OCI-LY3 (cell line): Measurements from ENCODE around the gene CABP4.

Source experiments
- EZH2phosphoT487 ChIP-seq: fragments of 200-600 bp; shearing (Covaris generic); IDR thresholded peaks from 2 replicates; pipeline ENCODE4 v1.6.1; 2018; ENCODE audit warnings: antibody characterized with exemption, mixed run types, low read depth
- TF ChIP-seq, protein P1 (sequence below): fragments of 200-600, 300-600 bp; sonication (generic); IDR thresholded peaks from 2 replicates; pipeline ENCODE4 v1.5.1; 2014; ENCODE audit warnings: antibody characterized with exemption, low read length, low read depth

- TF ChIP-seq, protein P1, sequence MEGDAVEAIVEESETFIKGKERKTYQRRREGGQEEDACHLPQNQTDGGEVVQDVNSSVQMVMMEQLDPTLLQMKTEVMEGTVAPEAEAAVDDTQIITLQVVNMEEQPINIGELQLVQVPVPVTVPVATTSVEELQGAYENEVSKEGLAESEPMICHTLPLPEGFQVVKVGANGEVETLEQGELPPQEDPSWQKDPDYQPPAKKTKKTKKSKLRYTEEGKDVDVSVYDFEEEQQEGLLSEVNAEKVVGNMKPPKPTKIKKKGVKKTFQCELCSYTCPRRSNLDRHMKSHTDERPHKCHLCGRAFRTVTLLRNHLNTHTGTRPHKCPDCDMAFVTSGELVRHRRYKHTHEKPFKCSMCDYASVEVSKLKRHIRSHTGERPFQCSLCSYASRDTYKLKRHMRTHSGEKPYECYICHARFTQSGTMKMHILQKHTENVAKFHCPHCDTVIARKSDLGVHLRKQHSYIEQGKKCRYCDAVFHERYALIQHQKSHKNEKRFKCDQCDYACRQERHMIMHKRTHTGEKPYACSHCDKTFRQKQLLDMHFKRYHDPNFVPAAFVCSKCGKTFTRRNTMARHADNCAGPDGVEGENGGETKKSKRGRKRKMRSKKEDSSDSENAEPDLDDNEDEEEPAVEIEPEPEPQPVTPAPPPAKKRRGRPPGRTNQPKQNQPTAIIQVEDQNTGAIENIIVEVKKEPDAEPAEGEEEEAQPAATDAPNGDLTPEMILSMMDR: no peak
- TF ChIP-seq EZH2phosphoT487: no peak
Observed at GRCh38 chr11:67457453-67457852, 2.3 kb downstream of the CABP4 start.
